Activated T-helper 17 cell treated with anti-CD3 and anti-CD28 coated beads, Interleukin-2, amount 50 U/mL, for 72 hours (primary cell): ENCODE results near the gene SCARB1. TPM values are rescaled to one million over a fixed set of nuclear protein-coding genes. Genes with fewer than 3 reads are reported as not detected.

Experiments used
- ATAC-seq: fragments of 150-1000 bp; cut with Tn5 transposase; replicated peaks from 2 replicates; pipeline ENCODE4 v1.10.0; 2021; ENCODE audit warnings: mild to moderate bottlenecking, moderate library complexity
- H3K27ac Mint-ChIP-seq: one replicate; pipeline ENCODE4 v1.8.0; 2022; ENCODE audit warnings: mixed read lengths
- H3K27me3 Mint-ChIP-seq: one replicate; pipeline ENCODE4 v1.8.0; 2022; ENCODE audit warnings: mixed read lengths
- H3K36me3 Mint-ChIP-seq: one replicate; pipeline ENCODE4 v1.8.0; 2022; ENCODE audit warnings: low read depth, mild to moderate bottlenecking, mixed read lengths
- H3K4me1 Mint-ChIP-seq: one replicate; pipeline ENCODE4 v1.8.0; 2022; ENCODE audit warnings: mixed read lengths
- H3K4me3 Mint-ChIP-seq: one replicate; pipeline ENCODE4 v1.8.0; 2022; ENCODE audit warnings: mild to moderate bottlenecking, mixed read lengths
- H3K9me3 Mint-ChIP-seq: one replicate; pipeline ENCODE4 v1.8.0; 2022; ENCODE audit warnings: mixed read lengths
- total RNA-seq, 2 donors: library from RNA; stranded (reverse); gene quantifications; one replicate each; pipeline ENCODE4 v1.2.3, GENCODE V29; 2022

The SCARB1 gene
- total RNA-seq, 2 donors from 2014 or later: 17.9 to 20.9 TPM

- Mint-ChIP-seq H3K4me3 (no peak overlapping the region), H3K36me3 (no peaks in the 10 kb centered on the region), H3K4me1 (no peaks in the 10 kb centered on the region), H3K9me3 (no peaks in the 10 kb centered on the region), H3K27ac (no peak overlapping the region), H3K27me3 (no peaks in the 10 kb centered on the region)
- ATAC-seq: no peak
Measured at GRCh38 chr12:124829708-124830304, 33.9 kb downstream of the SCARB1 start.

- H3K27me3 Mint-ChIP-seq: no peaks in the 10 kb centered on the region
- ATAC-seq: no peak
- H3K36me3 Mint-ChIP-seq: no peaks in the 10 kb centered on the region
- no peaks in the 10 kb centered on the region for H3K9me3 Mint-ChIP-seq
- H3K4me3 Mint-ChIP-seq: no peak overlapping the region
- no peak overlapping the region for H3K27ac Mint-ChIP-seq
- no peaks in the 10 kb centered on the region for H3K4me1 Mint-ChIP-seq
Measured at GRCh38 chr12:124829008-124829707, 34.5 kb downstream of the SCARB1 start.

- Mint-ChIP-seq H3K27ac (no peak overlapping the region), H3K36me3 (no peaks in the 10 kb centered on the region), H3K9me3 (no peaks in the 10 kb centered on the region), H3K4me3 (no peak overlapping the region), H3K4me1 (no peaks in the 10 kb centered on the region), H3K27me3 (no peaks in the 10 kb centered on the region)
- no peak for ATAC-seq
Measured at GRCh38 chr12:124828264-124829007, 35.2 kb downstream of the SCARB1 start.

DNA sequence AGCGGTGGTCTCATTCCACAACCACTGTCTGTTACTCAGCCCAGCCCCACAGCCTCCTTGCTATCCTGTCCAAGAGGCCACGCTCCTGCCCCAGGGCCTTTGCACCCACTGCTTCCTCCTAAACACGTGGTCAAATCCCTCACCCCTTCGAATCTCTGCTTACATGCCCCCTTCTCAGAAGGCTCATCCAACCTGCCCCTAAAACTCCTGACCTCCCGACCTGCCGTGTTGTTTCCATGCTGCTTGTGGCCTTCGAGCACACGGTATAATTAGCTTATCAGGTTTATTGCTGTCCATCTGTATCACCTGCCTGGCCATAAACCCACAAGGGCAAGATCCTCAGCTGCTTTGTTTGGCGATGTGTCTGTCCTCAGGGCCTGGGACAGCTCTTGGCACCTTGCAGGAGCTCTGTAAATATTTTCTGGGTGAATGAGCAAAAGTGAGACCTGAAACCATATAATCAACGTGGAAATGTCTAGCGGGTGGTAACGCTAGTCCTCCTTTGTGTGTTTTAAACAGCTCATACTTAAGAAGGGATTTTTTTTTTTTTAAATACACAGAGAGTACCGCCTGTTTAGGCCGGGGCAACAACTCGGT, 36.0 kb downstream of the SCARB1 start:
- Mint-ChIP-seq H3K27me3 (no peaks in the 10 kb centered on the region), H3K27ac (peak overlapping the region; percentile 13), H3K4me1 (no peaks in the 10 kb centered on the region), H3K36me3 (no peaks in the 10 kb centered on the region), H3K4me3 (no peak overlapping the region), H3K9me3 (no peaks in the 10 kb centered on the region)
- ATAC-seq: peak; percentile 59

GRCh38 chr12:124824195-124824594, 39.5 kb downstream of the SCARB1 start:
- Mint-ChIP-seq H3K4me3 (no peak overlapping the region), H3K4me1 (no peaks in the 10 kb centered on the region), H3K27ac (no peak overlapping the region), H3K27me3 (no peaks in the 10 kb centered on the region), H3K9me3 (no peaks in the 10 kb centered on the region), H3K36me3 (no peaks in the 10 kb centered on the region)
- ATAC-seq: no peak

DNA sequence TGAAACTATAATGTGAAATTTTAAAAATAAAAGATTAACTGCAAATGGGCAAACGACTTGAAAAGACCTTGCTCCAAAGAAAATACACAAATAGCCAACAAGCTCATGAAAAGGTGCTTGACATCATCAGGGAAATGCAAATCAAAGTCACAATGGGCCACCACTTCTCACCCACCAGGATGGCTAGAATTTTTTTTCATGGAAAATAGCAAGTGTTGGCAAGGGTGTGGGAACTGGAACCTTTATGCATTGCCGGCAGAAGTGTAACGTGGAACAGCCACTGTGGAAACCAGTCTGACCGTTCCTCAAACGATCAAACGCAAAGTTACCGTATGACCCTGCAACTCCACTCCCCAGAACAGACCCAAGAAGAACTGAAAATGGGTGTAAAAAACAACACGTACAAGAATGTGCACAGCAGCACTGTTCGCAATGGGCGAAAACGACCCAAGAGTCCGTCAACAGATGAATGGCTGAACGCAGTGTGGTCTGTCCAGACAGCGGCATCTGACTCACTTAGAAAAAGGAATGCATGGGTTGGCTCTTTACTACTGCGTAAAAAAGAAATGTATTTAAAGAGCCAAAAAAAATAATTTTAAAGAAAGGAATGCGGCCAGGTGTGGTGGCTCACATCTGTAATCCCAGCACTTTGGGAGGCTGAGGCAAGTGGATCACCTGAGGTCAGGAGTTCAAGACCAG, 40.2 kb downstream of the SCARB1 start:
- Mint-ChIP-seq H3K4me3 (no peak overlapping the region), H3K27ac (no peak overlapping the region), H3K27me3 (no peaks in the 10 kb centered on the region), H3K9me3 (no peaks in the 10 kb centered on the region), H3K36me3 (no peaks in the 10 kb centered on the region), H3K4me1 (no peaks in the 10 kb centered on the region)
- ATAC-seq: no peak

- Mint-ChIP-seq H3K27ac (no peak overlapping the region), H3K4me3 (no peak overlapping the region), H3K9me3 (no peaks in the 10 kb centered on the region), H3K27me3 (no peaks in the 10 kb centered on the region), H3K4me1 (no peaks in the 10 kb centered on the region), H3K36me3 (no peaks in the 10 kb centered on the region)
- no peak for ATAC-seq
Measured at GRCh38 chr12:124822218-124822617, 41.4 kb downstream of the SCARB1 start.

GRCh38 chr12:124821252-124822200, 42.1 kb downstream of the SCARB1 start:
- Mint-ChIP-seq H3K27me3 (no peaks in the 10 kb centered on the region), H3K27ac (no peak overlapping the region), H3K36me3 (no peaks in the 10 kb centered on the region), H3K9me3 (no peaks in the 10 kb centered on the region), H3K4me3 (no peak overlapping the region), H3K4me1 (no peaks in the 10 kb centered on the region)
- ATAC-seq: no peak

- no peaks in the 10 kb centered on the region for H3K4me1 Mint-ChIP-seq
- no peaks in the 10 kb centered on the region for H3K27me3 Mint-ChIP-seq
- no peak overlapping the region for H3K27ac Mint-ChIP-seq
- no peak overlapping the region for H3K4me3 Mint-ChIP-seq
- H3K9me3 Mint-ChIP-seq: no peaks in the 10 kb centered on the region
- no peaks in the 10 kb centered on the region for H3K36me3 Mint-ChIP-seq
- ATAC-seq: no peak
Measured at GRCh38 chr12:124820199-124820598, 43.5 kb downstream of the SCARB1 start.

- no peak for ATAC-seq
Measured at GRCh38 chr12:124819525-124819924, 44.1 kb downstream of the SCARB1 start.

DNA sequence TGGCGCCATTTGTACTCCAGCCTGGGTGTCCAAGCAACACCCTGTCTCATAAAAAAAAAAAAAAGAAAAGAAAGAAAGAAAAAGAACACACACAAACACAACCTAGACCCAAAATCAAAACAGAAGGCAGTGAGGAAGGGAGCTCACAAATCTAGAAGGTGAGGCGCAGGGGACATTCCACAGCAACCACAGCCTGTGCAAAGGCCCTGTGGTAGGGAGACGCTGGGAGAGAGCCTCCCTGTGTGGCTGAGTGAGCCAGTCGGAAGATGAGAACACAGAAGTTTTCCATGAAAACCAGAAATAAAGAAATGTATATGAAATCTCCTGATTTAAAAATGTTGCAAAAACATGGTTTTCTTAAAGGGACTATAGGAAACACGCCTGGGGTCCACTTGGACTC, 44.6 kb downstream of the SCARB1 start:
- H3K4me1 Mint-ChIP-seq: no peaks in the 10 kb centered on the region
- no peak for ATAC-seq
- H3K36me3 Mint-ChIP-seq: no peaks in the 10 kb centered on the region
- H3K9me3 Mint-ChIP-seq: no peaks in the 10 kb centered on the region
- H3K4me3 Mint-ChIP-seq: no peak overlapping the region
- H3K27ac Mint-ChIP-seq: no peak overlapping the region
- no peaks in the 10 kb centered on the region for H3K27me3 Mint-ChIP-seq

More at GRCh38 chr12:124819525-124819924, 44.1 kb downstream of the SCARB1 start:
- Mint-ChIP-seq H3K27ac (no peak overlapping the region), H3K4me3 (no peak overlapping the region), H3K4me1 (no peaks in the 10 kb centered on the region), H3K36me3 (no peaks in the 10 kb centered on the region), H3K27me3 (no peaks in the 10 kb centered on the region), H3K9me3 (no peaks in the 10 kb centered on the region)

DNA sequence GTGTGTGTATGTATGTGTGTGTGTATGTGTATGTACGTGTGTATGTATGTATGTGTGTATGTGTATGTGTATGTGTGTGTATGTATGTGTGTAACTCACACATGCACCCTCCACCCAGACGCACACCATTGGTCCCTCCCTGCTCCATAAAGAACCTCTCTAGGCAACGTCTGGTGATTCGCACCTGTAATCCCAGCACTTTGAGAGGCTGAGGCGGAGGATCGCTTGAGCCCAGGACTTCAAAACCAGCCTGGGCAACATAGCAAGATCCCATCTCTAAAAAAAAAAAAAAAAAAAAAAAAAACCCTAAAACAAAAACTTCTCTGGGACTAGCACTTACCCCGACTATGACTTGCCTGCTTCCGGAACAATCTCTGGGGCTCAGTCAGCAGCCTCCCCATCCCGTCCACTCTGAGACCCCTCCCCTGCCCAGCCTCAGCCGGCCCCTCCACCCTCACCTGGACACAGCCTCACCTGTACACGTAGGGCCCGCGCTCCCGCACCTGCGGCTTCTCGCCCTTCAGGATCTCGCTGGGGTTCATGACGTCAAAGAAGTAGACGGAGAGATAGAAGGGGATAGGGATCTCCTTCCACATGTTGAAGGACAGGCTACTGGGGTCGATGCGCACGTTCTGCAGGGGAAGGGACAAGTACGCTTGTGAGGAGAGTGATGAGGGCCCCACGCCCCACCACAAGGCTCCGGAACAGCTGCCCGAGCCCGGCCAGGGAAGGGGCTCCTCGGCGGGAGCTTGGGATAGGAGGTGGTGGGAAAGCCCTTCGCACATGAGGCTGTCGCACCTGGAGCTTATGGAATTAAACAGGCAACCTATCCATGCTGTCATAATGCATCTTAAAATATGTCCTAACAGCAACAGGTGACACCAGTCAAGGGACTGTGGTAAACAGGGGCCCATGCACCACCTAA, 46.3 kb downstream of the SCARB1 start:
- H3K36me3 Mint-ChIP-seq: no peaks in the 10 kb centered on the region
- H3K4me3 Mint-ChIP-seq: no peak overlapping the region
- no peaks in the 10 kb centered on the region for H3K9me3 Mint-ChIP-seq
- H3K27me3 Mint-ChIP-seq: no peaks in the 10 kb centered on the region
- ATAC-seq: no peak
- no peaks in the 10 kb centered on the region for H3K4me1 Mint-ChIP-seq
- no peak overlapping the region for H3K27ac Mint-ChIP-seq
